Endothelial cell (in vitro differentiated cells): Measurements from ENCODE around the gene PDHB. TPM values are rescaled to one million over a fixed set of nuclear protein-coding genes. Genes with fewer than 3 reads are reported as not detected.

Experiments used
- DNase-seq: peaks from one replicate; pipeline ENCODE4 v3.0.0; 2021; ENCODE audit warnings: low spot score
- H3K27ac Mint-ChIP-seq: one replicate; pipeline ENCODE4 v1.8.0; 2021; ENCODE audit warnings: mixed read lengths, inconsistent platforms; ENCODE audit not compliant: unreplicated experiment
- H3K27me3 Mint-ChIP-seq: one replicate; pipeline ENCODE4 v1.8.0; 2021; ENCODE audit warnings: mild to moderate bottlenecking, moderate library complexity, mixed read lengths, inconsistent platforms; ENCODE audit not compliant: unreplicated experiment
- H3K36me3 Mint-ChIP-seq: one replicate; pipeline ENCODE4 v1.8.0; 2021; ENCODE audit warnings: mild to moderate bottlenecking, low read depth, mixed read lengths, inconsistent platforms; ENCODE audit not compliant: unreplicated experiment
- H3K4me1 Mint-ChIP-seq: one replicate; pipeline ENCODE4 v1.8.0; 2021; ENCODE audit warnings: mild to moderate bottlenecking, mixed read lengths, inconsistent platforms; ENCODE audit not compliant: unreplicated experiment
- H3K4me3 Mint-ChIP-seq: one replicate; pipeline ENCODE4 v1.8.0; 2021; ENCODE audit warnings: mild to moderate bottlenecking, mixed read lengths, inconsistent platforms; ENCODE audit not compliant: unreplicated experiment
- H3K9me3 Mint-ChIP-seq: one replicate; pipeline ENCODE4 v1.8.0; 2021; ENCODE audit warnings: mixed read lengths, inconsistent platforms; ENCODE audit not compliant: unreplicated experiment
- total RNA-seq: library from RNA; stranded (reverse); fragmentation: NEBNext Ultra II Directional; extraction: Animal tissue kit (Norgen Biotek cat#: 25700); gene quantifications from one replicate; pipeline ENCODE4 v1.2.1, GENCODE V29; 2021; ENCODE audit not compliant: unreplicated experiment
- TF ChIP-seq, protein P1 (sequence below): fragments of 200-600 bp; sonication (generic); IDR thresholded peaks from one replicate; pipeline ENCODE4 v1.5.0; 2021; ENCODE audit warnings: antibody characterized with exemption; ENCODE audit not compliant: unreplicated experiment

PDHB gene
- total RNA-seq, 1 donor from 2014 or later, result 72.8 TPM

DNA sequence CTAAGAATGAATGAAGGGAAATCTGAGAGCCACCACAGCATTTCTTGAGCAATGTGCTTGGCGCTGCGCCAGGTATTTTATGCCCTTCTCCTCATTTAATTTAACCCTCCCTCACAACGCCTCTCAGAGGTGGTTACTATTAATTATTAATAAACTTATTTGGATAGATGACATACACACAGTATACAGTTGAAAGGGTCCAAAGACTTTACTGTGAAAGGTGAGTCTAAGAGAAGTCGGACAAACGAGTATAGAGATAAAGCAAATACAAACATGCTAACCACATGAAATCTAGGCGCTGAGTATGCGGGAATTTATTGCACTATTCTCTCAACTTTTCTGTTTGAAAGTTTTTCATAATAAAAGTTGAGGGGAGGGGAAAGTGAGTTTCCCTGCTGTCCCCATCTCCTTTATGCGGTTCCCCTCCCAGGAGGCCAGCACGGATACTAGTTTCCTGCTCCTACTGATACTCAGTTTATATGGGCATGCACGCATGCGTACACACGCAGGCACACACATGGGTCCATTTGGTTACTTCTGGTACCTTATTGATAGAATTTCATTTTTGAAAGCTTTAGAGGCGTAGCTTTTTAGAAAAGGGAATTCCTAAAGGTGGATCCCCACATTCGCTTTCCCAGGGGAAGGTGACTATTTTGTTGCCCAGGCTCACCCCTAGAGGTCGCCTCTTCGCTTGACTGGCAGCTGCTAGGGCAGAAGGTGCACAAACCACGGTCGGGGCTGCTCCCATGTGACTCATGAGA lies 29.7 kb upstream of the PDHB start:
- Mint-ChIP-seq H3K27ac (peak overlapping the region; percentile 74), H3K9me3 (no peaks in the 10 kb centered on the region), H3K4me3 (no peak overlapping the region), H3K27me3 (no peaks in the 10 kb centered on the region), H3K4me1 (peaks cover 4% of the 10 kb centered on the region), H3K36me3 (no peaks in the 10 kb centered on the region)
- TF ChIP-seq, protein P1, sequence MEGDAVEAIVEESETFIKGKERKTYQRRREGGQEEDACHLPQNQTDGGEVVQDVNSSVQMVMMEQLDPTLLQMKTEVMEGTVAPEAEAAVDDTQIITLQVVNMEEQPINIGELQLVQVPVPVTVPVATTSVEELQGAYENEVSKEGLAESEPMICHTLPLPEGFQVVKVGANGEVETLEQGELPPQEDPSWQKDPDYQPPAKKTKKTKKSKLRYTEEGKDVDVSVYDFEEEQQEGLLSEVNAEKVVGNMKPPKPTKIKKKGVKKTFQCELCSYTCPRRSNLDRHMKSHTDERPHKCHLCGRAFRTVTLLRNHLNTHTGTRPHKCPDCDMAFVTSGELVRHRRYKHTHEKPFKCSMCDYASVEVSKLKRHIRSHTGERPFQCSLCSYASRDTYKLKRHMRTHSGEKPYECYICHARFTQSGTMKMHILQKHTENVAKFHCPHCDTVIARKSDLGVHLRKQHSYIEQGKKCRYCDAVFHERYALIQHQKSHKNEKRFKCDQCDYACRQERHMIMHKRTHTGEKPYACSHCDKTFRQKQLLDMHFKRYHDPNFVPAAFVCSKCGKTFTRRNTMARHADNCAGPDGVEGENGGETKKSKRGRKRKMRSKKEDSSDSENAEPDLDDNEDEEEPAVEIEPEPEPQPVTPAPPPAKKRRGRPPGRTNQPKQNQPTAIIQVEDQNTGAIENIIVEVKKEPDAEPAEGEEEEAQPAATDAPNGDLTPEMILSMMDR, result peak; percentile 62
- DNase-seq, result peak; percentile 71

DNA sequence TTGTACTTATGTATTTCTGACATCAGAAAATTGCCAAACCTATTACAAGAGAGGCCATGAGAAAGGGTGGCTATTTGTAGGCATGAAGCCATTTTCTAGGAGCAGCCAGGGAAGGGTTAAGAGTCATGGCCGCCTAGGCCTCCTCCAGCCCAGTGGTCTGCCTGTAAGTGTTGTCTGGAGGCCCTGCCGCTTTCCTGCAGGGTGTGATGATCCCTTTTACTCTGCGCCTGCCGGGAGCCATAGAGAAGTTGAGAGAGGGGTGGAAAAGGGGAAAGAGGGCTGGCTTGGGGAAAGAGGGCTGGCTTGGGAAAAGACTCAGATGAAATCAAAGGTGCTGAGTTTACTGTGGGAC lies 29.2 kb upstream of the PDHB start:
- Mint-ChIP-seq H3K27ac (peak overlapping the region; percentile 74), H3K27me3 (no peaks in the 10 kb centered on the region), H3K9me3 (no peaks in the 10 kb centered on the region), H3K4me3 (no peak overlapping the region), H3K4me1 (peaks cover 4% of the 10 kb centered on the region), H3K36me3 (no peaks in the 10 kb centered on the region)
- TF ChIP-seq, protein P1, result no peak
- DNase-seq, result no peak

DNA sequence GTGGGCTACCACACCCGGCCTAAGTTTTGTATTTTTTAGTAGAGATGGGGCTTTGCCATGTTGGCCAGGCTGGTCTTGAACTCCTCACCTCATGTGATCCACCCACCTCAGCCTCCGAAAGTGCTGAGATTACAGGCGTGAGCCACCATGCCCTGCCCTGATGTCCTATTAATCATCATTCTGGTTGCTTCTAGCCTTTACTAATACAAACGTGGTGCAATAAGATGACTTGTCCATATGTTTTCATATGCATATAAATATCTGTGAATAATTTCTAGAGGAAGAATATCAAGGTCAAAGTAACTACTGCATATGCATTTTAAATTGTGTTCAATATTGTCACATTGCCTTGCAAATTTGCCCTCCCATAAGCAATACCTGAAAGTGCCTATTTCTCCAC lies 25.5 kb upstream of the PDHB start:
- peaks cover 4% of the 10 kb centered on the region for H3K36me3 Mint-ChIP-seq
- no peak overlapping the region for H3K27ac Mint-ChIP-seq
- DNase-seq, result no peak
- no peaks in the 10 kb centered on the region for H3K9me3 Mint-ChIP-seq
- no peak overlapping the region for H3K4me3 Mint-ChIP-seq
- TF ChIP-seq, protein P1, result no peak
- peaks cover 4% of the 10 kb centered on the region for H3K4me1 Mint-ChIP-seq
- no peaks in the 10 kb centered on the region for H3K27me3 Mint-ChIP-seq

DNA sequence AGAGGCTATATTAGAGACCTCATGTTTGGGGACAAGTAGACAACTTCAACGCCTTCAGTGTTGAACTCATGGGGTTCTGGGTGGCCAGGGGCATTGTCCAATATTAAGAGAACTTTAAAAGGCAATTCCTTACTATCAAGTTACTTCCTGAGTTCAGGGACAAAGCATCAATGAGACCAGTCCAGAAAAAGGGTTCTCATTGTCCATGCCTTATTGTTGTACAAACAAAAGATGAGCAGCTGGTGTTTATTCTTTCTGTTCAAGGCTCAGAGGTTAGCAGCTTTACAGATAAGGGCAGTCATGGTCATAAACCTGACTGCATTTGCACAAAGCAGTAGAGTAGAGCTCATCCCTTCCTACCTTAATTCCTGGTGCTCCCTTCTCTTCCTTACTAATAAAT lies 18.5 kb upstream of the PDHB start:
- Mint-ChIP-seq H3K4me1 (peaks cover 11% of the 10 kb centered on the region), H3K9me3 (no peaks in the 10 kb centered on the region), H3K36me3 (peaks cover 12% of the 10 kb centered on the region), H3K4me3 (no peak overlapping the region), H3K27me3 (no peaks in the 10 kb centered on the region), H3K27ac (no peak overlapping the region)
- DNase-seq, result no peak
- TF ChIP-seq, protein P1, result no peak
